Nephron (organoid): ENCODE data around the gene PPIE.

Source experiments
- H3K27ac Mint-ChIP-seq, 3 experiments: 2 replicates each; pipeline ENCODE4 v1.8.0; 2020; ENCODE audit warnings: mixed read lengths in 3 of 3, mild to moderate bottlenecking in 2 of 3, moderate library complexity in 1 of 3
- H3K27me3 Mint-ChIP-seq: 2 replicates; pipeline ENCODE4 v1.8.0; 2021; ENCODE audit warnings: low read depth, mild to moderate bottlenecking, moderate library complexity, mixed read lengths
- H3K36me3 Mint-ChIP-seq: 2 replicates; pipeline ENCODE4 v1.8.0; 2020; ENCODE audit warnings: low read depth, mixed read lengths
- H3K4me1 Mint-ChIP-seq: 2 replicates; pipeline ENCODE4 v1.8.0; 2020; ENCODE audit warnings: mixed read lengths
- H3K4me3 Mint-ChIP-seq, 3 experiments: 2 replicates each; pipeline ENCODE4 v1.8.0; 2020; ENCODE audit warnings: mild to moderate bottlenecking in 3 of 3, mixed read lengths in 3 of 3, moderate library complexity in 2 of 3
- H3K9me3 Mint-ChIP-seq: 2 replicates; pipeline ENCODE4 v1.8.0; 2020; ENCODE audit warnings: mixed read lengths
- CTCF ChIP-seq, 3 experiments: fragments of 200-600 bp; sonication (generic); IDR thresholded peaks; one replicate each; pipeline ENCODE4 v1.5.0; 2021; ENCODE audit warnings: antibody characterized with exemption in 3 of 3; ENCODE audit not compliant: unreplicated experiment in 3 of 3

PPIE gene

GRCh38 chr1:39711104-39711965 lies 27.3 kb upstream of the PPIE start:
- Mint-ChIP-seq H3K27me3 (peaks cover 74% of the 10 kb centered on the region), H3K4me1 (no peaks in the 10 kb centered on the region), H3K36me3 (no peaks in the 10 kb centered on the region), H3K27ac (no peak overlapping the region), H3K9me3 (no peaks in the 10 kb centered on the region), H3K4me3 (no peak overlapping the region)
- TF ChIP-seq CTCF (IDR thresholded peaks at IDR 0.05; ENCODE audit: unreplicated experiment in 3 of 3), result no peak

- Mint-ChIP-seq H3K27me3 (peaks cover 75% of the 10 kb centered on the region), H3K4me1 (no peaks in the 10 kb centered on the region), H3K27ac (no peak overlapping the region), H3K36me3 (no peaks in the 10 kb centered on the region), H3K4me3 (no peak overlapping the region), H3K9me3 (no peaks in the 10 kb centered on the region)
- no peak for TF ChIP-seq CTCF (IDR thresholded peaks at IDR 0.05; ENCODE audit: unreplicated experiment in 3 of 3)
Observed at GRCh38 chr1:39711966-39712340, 26.7 kb upstream of the PPIE start.

- Mint-ChIP-seq H3K9me3 (no peaks in the 10 kb centered on the region), H3K4me3 (no peak overlapping the region), H3K27ac (no peak overlapping the region), H3K4me1 (no peaks in the 10 kb centered on the region), H3K27me3 (peaks cover 79% of the 10 kb centered on the region), H3K36me3 (no peaks in the 10 kb centered on the region)
- TF ChIP-seq CTCF (IDR thresholded peaks at IDR 0.05; ENCODE audit: unreplicated experiment in 3 of 3), result no peak
Observed at GRCh38 chr1:39713557-39713956, 25.1 kb upstream of the PPIE start.

- Mint-ChIP-seq H3K4me1 (no peaks in the 10 kb centered on the region), H3K27ac (no peak overlapping the region), H3K9me3 (no peaks in the 10 kb centered on the region), H3K27me3 (peaks cover 79% of the 10 kb centered on the region), H3K36me3 (no peaks in the 10 kb centered on the region), H3K4me3 (no peak overlapping the region)
- no peak for TF ChIP-seq CTCF (IDR thresholded peaks at IDR 0.05; ENCODE audit: unreplicated experiment in 3 of 3)
Observed at GRCh38 chr1:39717809-39718208, 20.9 kb upstream of the PPIE start.

- peaks cover 74% of the 10 kb centered on the region for H3K27me3 Mint-ChIP-seq
Observed at GRCh38 chr1:39720094-39720999, 18.3 kb upstream of the PPIE start.

More at GRCh38 chr1:39720094-39720999, 18.3 kb upstream of the PPIE start:
- H3K27ac Mint-ChIP-seq, result no peak overlapping the region
- H3K9me3 Mint-ChIP-seq, result no peaks in the 10 kb centered on the region
- H3K4me1 Mint-ChIP-seq, result no peaks in the 10 kb centered on the region
- H3K4me3 Mint-ChIP-seq, result no peak overlapping the region
- H3K36me3 Mint-ChIP-seq, result no peaks in the 10 kb centered on the region
- peak; percentile 62 to 80 (median 72) for TF ChIP-seq CTCF (IDR thresholded peaks at IDR 0.05; ENCODE audit: unreplicated experiment in 3 of 3)
